Immature natural killer cell (primary cell): ENCODE measurements around the gene MACROD2. TPM values are rescaled to one million over a fixed set of nuclear protein-coding genes. Genes with fewer than 3 reads are reported as not detected.
A peak's percentile ranks its signal among the peaks of the same experiment; 100 is the strongest.

Experiments used
- DNase-seq, 3 donors: peaks; one replicate each; pipeline ENCODE4 v3.0.0; 2022; ENCODE audit warnings: mixed read lengths in 1 of 3
- H3K27ac Mint-ChIP-seq, 6 donors: one replicate each; pipeline ENCODE4 v1.8.0; 2020; ENCODE audit warnings: mixed read lengths in 6 of 6, mild to moderate bottlenecking in 5 of 6, inconsistent platforms in 4 of 6, moderate library complexity in 3 of 6
- H3K27me3 Mint-ChIP-seq, 3 donors: one replicate each; pipeline ENCODE4 v1.8.0; 2020 to 2021; ENCODE audit warnings: low read depth in 3 of 3, mild to moderate bottlenecking in 3 of 3, mixed read lengths in 3 of 3, moderate library complexity in 3 of 3, inconsistent platforms in 1 of 3
- H3K36me3 Mint-ChIP-seq, 3 donors: one replicate each; pipeline ENCODE4 v1.8.0; 2020; ENCODE audit warnings: mixed read lengths in 3 of 3, inconsistent platforms in 2 of 3, mild to moderate bottlenecking in 2 of 3
- H3K4me1 Mint-ChIP-seq, 2 donors: one replicate each; pipeline ENCODE4 v1.8.0; 2020; ENCODE audit warnings: inconsistent platforms in 2 of 2, mild to moderate bottlenecking in 2 of 2, mixed read lengths in 2 of 2, moderate library complexity in 1 of 2
- H3K4me3 Mint-ChIP-seq, 5 donors: one replicate each; pipeline ENCODE4 v1.8.0; 2020; ENCODE audit warnings: mild to moderate bottlenecking in 5 of 5, mixed read lengths in 5 of 5, inconsistent platforms in 3 of 5, moderate library complexity in 3 of 5
- H3K9me3 Mint-ChIP-seq, 6 donors: one replicate each; pipeline ENCODE4 v1.8.0; 2020; ENCODE audit warnings: mild to moderate bottlenecking in 6 of 6, mixed read lengths in 6 of 6, inconsistent platforms in 4 of 6, moderate library complexity in 3 of 6
- polyA plus RNA-seq, 3 donors: library from polyadenylated mRNA; unstranded; fragments of 300-500 nt; fragmentation: Illumina TruSeq; gene quantifications; one replicate each; pipeline ENCODE4 v1.2.3, GENCODE V29; 2021

MACROD2 gene
- polyA plus RNA-seq, 3 donors from 2014 or later: not detected

DNA sequence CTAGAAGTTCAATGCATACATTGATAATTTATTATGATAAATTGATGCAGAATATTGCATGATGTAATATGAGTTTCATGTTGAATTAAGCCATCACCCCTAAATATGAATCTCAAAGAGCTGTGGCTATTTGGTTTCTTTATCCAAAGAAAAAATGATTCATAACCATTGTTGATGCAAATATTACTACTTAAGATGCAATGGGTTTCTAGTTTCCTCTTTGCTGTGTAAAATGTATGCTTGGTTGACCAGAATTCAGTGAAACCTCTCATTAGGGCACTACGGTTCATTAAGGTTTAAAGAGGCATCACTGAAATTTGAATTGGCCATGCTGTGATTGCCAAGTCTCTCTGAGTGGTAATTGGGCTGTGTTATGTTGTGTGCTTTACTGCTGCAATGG is 834.6 kb downstream of the MACROD2 start:
- H3K4me3 Mint-ChIP-seq: no peak overlapping the region
- no peak overlapping the region for H3K27ac Mint-ChIP-seq
- H3K4me1 Mint-ChIP-seq: no peaks in the 10 kb centered on the region
- H3K27me3 Mint-ChIP-seq: no peaks in the 10 kb centered on the region
- H3K36me3 Mint-ChIP-seq: no peaks in the 10 kb centered on the region
- H3K9me3 Mint-ChIP-seq: peaks cover 5 to 29% (median 9%) of the 10 kb centered on the region in 6 donors
- no peak for DNase-seq

DNA sequence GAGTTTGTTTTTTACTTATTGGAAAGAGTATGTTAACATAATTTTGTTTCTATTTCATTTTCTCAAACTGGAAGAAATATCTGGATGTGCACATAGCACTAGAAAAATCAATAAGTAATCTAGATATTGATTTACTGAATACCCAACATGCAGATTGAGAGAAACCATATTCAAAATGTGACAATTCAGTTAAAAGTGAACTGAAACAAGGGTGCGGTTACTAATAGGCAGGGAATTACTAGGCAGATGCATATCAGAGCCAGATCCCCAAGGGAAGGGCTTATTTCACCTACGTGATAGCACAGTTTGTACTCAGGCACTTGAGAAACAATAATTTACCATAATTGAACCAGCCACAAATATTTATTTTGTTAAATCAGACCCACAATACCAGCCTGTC is 835.1 kb downstream of the MACROD2 start:
- no peaks in the 10 kb centered on the region for H3K36me3 Mint-ChIP-seq
- no peaks in the 10 kb centered on the region for H3K27me3 Mint-ChIP-seq
- H3K9me3 Mint-ChIP-seq: peaks cover 8 to 34% (median 9%) of the 10 kb centered on the region in 6 donors
- DNase-seq: no peak
- no peak overlapping the region for H3K4me3 Mint-ChIP-seq
- H3K27ac Mint-ChIP-seq: no peak overlapping the region
- no peaks in the 10 kb centered on the region for H3K4me1 Mint-ChIP-seq

- H3K4me3 Mint-ChIP-seq: no peak overlapping the region
- H3K9me3 Mint-ChIP-seq: peaks cover 8 to 34% (median 10%) of the 10 kb centered on the region in 6 donors
- no peaks in the 10 kb centered on the region for H3K27me3 Mint-ChIP-seq
- no peak for DNase-seq
- no peaks in the 10 kb centered on the region for H3K36me3 Mint-ChIP-seq
- H3K4me1 Mint-ChIP-seq: no peaks in the 10 kb centered on the region
- H3K27ac Mint-ChIP-seq: no peak overlapping the region
Observed at GRCh38 chr20:14830899-14831298, 835.6 kb downstream of the MACROD2 start.

DNA sequence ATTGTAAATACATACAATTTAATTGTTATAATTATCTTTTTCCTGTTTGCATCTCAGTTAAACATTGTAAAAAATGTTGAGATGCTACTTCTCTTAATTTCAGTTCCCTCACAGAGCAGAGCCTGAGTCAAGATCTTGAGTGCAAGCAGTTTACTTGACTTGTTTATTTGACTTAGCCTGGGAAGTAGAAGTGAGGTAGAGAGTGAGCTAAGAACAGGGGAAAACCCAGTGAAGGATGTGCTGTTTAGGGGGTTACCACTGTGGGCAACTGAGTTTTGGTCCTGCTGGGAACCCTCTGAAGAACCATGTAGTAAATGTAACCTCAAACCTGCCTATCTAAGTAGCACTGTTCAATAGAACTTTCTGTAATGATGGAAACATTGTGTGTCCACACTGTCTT is 837.3 kb downstream of the MACROD2 start:
- no peaks in the 10 kb centered on the region for H3K36me3 Mint-ChIP-seq
- no peaks in the 10 kb centered on the region for H3K27me3 Mint-ChIP-seq
- H3K4me3 Mint-ChIP-seq: no peak overlapping the region
- H3K27ac Mint-ChIP-seq: no peak overlapping the region
- H3K9me3 Mint-ChIP-seq: peaks cover 8 to 38% (median 12%) of the 10 kb centered on the region in 6 donors
- no peak for DNase-seq
- H3K4me1 Mint-ChIP-seq: no peaks in the 10 kb centered on the region

DNA sequence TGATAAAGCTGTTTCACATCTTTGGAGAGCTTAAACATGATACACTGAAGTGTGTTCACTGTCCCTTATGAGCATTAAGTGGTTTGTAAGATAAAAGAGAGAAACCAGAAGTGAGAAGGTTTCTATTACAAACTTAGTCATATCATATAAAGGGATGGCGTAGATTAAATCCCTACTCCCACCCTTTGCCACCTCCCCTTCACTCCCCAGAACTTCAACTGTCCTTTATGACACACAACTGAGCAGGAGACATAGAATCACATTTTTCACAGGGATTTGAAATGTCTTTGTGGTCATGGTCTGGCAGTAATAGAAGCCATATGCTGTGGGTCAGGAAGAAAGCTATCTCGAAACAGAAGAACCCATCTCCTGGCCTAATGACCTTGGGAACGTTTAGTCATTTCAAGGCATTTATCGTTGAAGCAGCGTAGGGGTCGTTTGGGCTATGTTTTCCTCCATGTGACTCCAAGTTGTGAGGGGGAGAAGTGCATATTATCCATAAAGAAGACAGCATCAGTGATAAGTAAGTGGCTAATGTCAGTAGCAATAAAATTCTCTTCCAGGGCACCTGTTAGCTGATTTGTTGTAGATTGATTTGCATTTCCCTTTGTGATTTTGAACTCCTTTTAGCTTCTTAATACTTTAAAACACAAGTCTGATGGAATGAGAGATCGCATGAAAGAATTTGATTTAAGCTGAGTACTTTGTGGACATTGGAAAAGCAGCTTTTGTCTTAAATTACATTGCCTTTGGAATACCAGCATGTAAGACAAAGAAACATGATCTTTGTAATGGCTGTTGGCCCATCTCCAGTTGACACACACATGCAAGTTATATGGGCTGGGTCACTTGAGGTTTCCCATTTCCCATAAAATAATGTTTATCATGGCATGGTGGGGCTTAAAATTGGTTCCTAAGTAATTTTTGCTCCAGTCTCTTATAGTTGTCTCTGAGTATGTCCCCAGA is 843.6 kb downstream of the MACROD2 start:
- H3K27me3 Mint-ChIP-seq: peaks cover 0 to 1% (median 0%) of the 10 kb centered on the region in 3 donors
- H3K27ac Mint-ChIP-seq: no peak overlapping the region
- no peaks in the 10 kb centered on the region for H3K36me3 Mint-ChIP-seq

GRCh38 chr20:14845199-14846160 is 850.2 kb downstream of the MACROD2 start:
- Mint-ChIP-seq H3K27ac (no peak overlapping the region), H3K9me3 (peaks cover 5 to 60% (median 11%) of the 10 kb centered on the region in 6 donors), H3K4me1 (no peaks in the 10 kb centered on the region), H3K27me3 (no peaks in the 10 kb centered on the region), H3K4me3 (no peak overlapping the region), H3K36me3 (no peaks in the 10 kb centered on the region)
- DNase-seq: no peak

More for the DNA sequence above, 843.6 kb downstream of the MACROD2 start:
- Mint-ChIP-seq H3K4me3 (no peak overlapping the region), H3K4me1 (no peaks in the 10 kb centered on the region), H3K9me3 (peaks cover 4 to 56% (median 15%) of the 10 kb centered on the region in 6 donors)
- no peak for DNase-seq

- H3K9me3 Mint-ChIP-seq: peaks cover 5 to 65% (median 10%) of the 10 kb centered on the region in 6 donors
- H3K4me3 Mint-ChIP-seq: no peak overlapping the region
- H3K4me1 Mint-ChIP-seq: no peaks in the 10 kb centered on the region
- no peaks in the 10 kb centered on the region for H3K27me3 Mint-ChIP-seq
- H3K36me3 Mint-ChIP-seq: no peaks in the 10 kb centered on the region
- H3K27ac Mint-ChIP-seq: no peak overlapping the region
- no peak for DNase-seq
Observed at GRCh38 chr20:14848806-14849205, 853.5 kb downstream of the MACROD2 start.

DNA sequence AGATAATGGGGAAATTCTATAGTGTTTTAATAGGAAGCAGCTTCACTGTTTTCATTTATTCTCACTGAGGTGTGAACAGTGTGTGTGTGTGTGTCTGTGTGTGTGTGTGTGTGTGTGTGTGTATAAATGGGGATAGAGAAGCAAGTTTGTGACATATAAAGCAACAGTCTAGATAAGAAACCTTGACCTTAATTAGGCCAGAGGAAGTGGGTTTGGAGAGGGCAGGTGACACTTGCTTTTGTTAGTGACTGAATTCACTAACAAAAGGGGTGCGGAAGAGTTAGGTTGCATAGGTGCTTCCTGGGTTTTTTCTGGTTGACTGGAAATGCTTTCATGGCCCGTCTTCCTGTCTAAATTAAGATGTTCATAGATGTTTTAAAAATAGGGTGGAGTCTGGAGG is 857.8 kb downstream of the MACROD2 start:
- H3K9me3 Mint-ChIP-seq: peaks cover 2 to 65% (median 10%) of the 10 kb centered on the region in 6 donors

DNA sequence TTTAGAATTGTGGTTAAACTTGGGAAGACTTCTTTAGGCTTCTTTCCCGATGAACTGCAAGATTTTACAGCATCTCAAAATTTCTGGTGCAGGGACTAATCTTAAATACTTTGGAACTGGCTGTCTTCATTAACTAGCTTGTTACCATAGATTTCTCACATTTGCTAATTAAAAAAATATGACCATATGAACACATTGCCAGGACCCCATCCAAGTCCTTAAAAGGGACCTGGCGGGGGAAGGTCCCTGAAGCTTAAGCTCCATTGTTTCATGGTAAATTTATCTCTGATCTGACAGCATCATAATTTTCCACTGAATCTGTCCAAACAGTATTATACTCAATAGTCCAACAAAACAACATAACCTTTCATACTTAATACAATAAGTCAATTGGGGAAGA is 859.9 kb downstream of the MACROD2 start:
- DNase-seq: no peak
- Mint-ChIP-seq H3K36me3 (peaks cover 0 to 5% (median 0%) of the 10 kb centered on the region in 3 donors), H3K4me3 (no peak overlapping the region), H3K27ac (no peak overlapping the region), H3K9me3 (peaks cover 2 to 48% (median 9%) of the 10 kb centered on the region in 6 donors), H3K27me3 (peaks cover 0 to 3% (median 0%) of the 10 kb centered on the region in 3 donors), H3K4me1 (peaks cover 0 to 1% of the 10 kb centered on the region in 2 donors)

More for the DNA sequence above, 857.8 kb downstream of the MACROD2 start:
- Mint-ChIP-seq H3K4me3 (peak overlapping the region in 1 of 5 donors; percentile 24), H3K4me1 (peaks cover 0 to under 1% of the 10 kb centered on the region in 2 donors), H3K27me3 (peaks cover 0 to 3% (median 0%) of the 10 kb centered on the region in 3 donors), H3K36me3 (peaks cover 0 to 5% (median 0%) of the 10 kb centered on the region in 3 donors), H3K27ac (no peak overlapping the region)
- no peak for DNase-seq

DNA sequence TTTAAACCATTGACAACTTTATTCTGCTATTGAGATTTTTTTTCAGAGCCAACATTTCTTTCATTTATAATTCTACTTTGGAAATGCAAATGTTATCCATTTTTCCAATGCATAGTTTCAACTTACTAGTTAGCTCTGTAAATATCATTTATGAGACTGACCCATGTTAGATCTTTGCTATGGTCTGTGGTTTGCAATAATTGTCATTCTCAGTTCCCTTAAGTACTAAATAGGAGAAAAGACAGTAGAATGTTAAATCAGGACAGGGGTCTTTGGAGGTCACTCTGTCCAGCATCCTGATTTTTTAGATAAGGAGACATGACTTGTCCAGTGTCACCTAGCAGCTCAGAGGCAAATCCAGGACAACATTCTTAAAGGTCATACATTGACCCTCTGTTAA is 864.3 kb downstream of the MACROD2 start:
- Mint-ChIP-seq H3K27ac (no peak overlapping the region), H3K27me3 (peaks cover 0 to 3% (median 0%) of the 10 kb centered on the region in 3 donors), H3K4me1 (peaks cover 0 to 1% of the 10 kb centered on the region in 2 donors), H3K4me3 (no peak overlapping the region), H3K9me3 (peaks cover 0 to 16% (median 3%) of the 10 kb centered on the region in 6 donors), H3K36me3 (peaks cover 0 to 5% (median 0%) of the 10 kb centered on the region in 3 donors)
- DNase-seq: no peak

DNA sequence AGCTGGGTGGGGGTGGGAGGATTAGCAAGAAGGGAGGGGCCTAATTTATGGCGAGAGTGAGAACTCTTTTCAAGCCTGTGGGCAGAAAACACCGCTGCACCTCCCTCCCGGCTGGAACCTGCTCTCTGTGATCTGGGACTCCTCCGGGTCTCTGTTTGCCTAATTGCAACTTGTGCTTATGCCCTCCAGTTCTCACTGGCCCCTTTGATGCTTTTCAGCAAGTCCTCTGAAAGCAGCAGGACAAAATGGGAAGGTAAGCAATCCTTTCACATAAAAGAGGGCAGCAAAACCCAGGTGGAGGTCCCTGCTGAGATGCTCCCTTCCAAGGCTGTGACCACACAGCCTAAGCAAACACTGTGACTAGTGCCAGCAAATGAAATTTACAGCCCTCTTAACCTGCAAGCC is 865.1 kb downstream of the MACROD2 start:
- Mint-ChIP-seq H3K4me3 (no peak overlapping the region), H3K36me3 (peaks cover 0 to 2% (median 0%) of the 10 kb centered on the region in 3 donors), H3K27ac (no peak overlapping the region), H3K9me3 (peaks cover 0 to 11% (median 3%) of the 10 kb centered on the region in 6 donors), H3K27me3 (peaks cover 0 to 3% (median 2%) of the 10 kb centered on the region in 3 donors), H3K4me1 (peaks cover 0 to 1% of the 10 kb centered on the region in 2 donors)
- DNase-seq: no peak

DNA sequence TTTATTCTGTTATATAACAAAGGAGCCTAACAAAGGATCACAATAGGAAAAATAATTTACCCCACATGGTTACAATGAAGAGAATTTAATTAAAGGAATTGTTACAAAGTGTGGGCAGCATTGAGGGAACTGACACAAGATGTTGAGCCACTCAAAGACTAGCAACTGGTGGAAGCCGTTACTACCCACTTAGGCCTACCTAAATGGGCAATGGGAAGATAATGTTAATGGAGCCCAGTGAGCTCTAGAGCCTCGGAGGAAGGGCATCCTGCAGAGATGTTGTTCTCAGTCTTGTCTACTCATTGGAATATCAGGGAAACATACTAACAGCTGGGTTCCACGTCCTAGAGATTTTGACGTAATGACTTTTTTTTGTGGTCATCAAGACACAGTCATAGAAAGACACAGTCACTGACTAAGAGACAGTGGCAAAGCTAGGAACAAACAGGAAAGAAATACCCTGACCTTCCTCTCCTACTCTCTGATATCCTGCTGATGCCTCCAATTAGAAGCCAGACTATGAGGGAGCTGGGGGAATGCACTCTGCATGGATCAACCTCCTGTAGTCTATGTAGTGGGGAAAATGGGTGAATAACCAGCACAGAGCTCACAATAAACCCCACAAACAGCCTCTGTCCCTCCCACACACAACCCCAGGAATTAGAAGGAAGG is 865.8 kb downstream of the MACROD2 start:
- no peak for DNase-seq
- Mint-ChIP-seq H3K27ac (peak overlapping the region in 1 of 6 donors; percentile 43), H3K27me3 (peaks cover 0 to 3% (median 2%) of the 10 kb centered on the region in 3 donors), H3K36me3 (no peaks in the 10 kb centered on the region), H3K9me3 (peaks cover 0 to 7% (median 3%) of the 10 kb centered on the region in 6 donors), H3K4me1 (peaks cover 0 to 1% of the 10 kb centered on the region in 2 donors), H3K4me3 (no peak overlapping the region)

- peaks cover 0 to 2% (median 0%) of the 10 kb centered on the region in 3 donors for H3K27me3 Mint-ChIP-seq
- H3K4me1 Mint-ChIP-seq: no peaks in the 10 kb centered on the region
- no peak overlapping the region for H3K27ac Mint-ChIP-seq
- H3K4me3 Mint-ChIP-seq: no peak overlapping the region
- H3K36me3 Mint-ChIP-seq: no peaks in the 10 kb centered on the region
- H3K9me3 Mint-ChIP-seq: peaks cover 2 to 22% (median 8%) of the 10 kb centered on the region in 6 donors
- DNase-seq: no peak
Observed at GRCh38 chr20:14865169-14865568, 869.9 kb downstream of the MACROD2 start.
